CD4-positive, alpha-beta T cell treated with Interferon alpha-2 for 1 hour (primary cell): ENCODE results near the gene ERVK3-1.

Source experiments
- DNase-seq, 2 donors: peaks; one replicate each; pipeline ENCODE4 v3.0.0-alpha.2; 2020 to 2022

The ERVK3-1 gene

GRCh38 chr19:58364146-58364545 is 59.0 kb downstream of the ERVK3-1 start:
- no peak for DNase-seq
